HG03460 (cell line): Measurements from ENCODE around the gene ARHGDIA.

Experiments
- ATAC-seq: cut with Tn5 transposase; IDR thresholded peaks from one replicate; pipeline ENCODE4 v1.9.1; 2021; ENCODE audit not compliant: unreplicated experiment

The ARHGDIA gene

GRCh38 chr17:81870981-81871386 lies at the start of gene ARHGDIA:
ARHGDIA (minus strand) TSS chr17:81871337; CDS start chr17:81869930, 1,407 bp downstream.
- peak; percentile 44 for ATAC-seq

GRCh38 chr17:81918832-81919545 lies 47.9 kb upstream of the ARHGDIA start:
- ATAC-seq: no peak

GRCh38 chr17:81918333-81918669 lies 47.2 kb upstream of the ARHGDIA start:
- ATAC-seq: peak; percentile 14

- peak; percentile 59 for ATAC-seq
Measured at GRCh38 chr17:81917565-81918332, 46.6 kb upstream of the ARHGDIA start, which contains the start of gene SIRT7. SIRT7 (minus strand) TSS chr17:81918176; CDS start chr17:81918131, 45 bp downstream.

GRCh38 chr17:81916234-81917001 lies 45.3 kb upstream of the ARHGDIA start:
- no peak for ATAC-seq

GRCh38 chr17:81915331-81915730 lies 44.2 kb upstream of the ARHGDIA start:
- no peak for ATAC-seq

- ATAC-seq: no peak
Measured at GRCh38 chr17:81914103-81914850, 43.1 kb upstream of the ARHGDIA start.

GRCh38 chr17:81913394-81914102 lies 42.4 kb upstream of the ARHGDIA start:
- no peak for ATAC-seq

GRCh38 chr17:81912441-81913309 lies 41.5 kb upstream of the ARHGDIA start:
- ATAC-seq: no peak

- ATAC-seq: no peak
Measured at GRCh38 chr17:81911969-81912368, 40.8 kb upstream of the ARHGDIA start.

GRCh38 chr17:81911277-81911961 lies 40.3 kb upstream of the ARHGDIA start, which contains the start of gene PCYT2:
PCYT2 (minus strand) TSS chr17:81911399; CDS start chr17:81911355, 44 bp downstream.
- peak; percentile 53 for ATAC-seq

- peak; percentile 21 for ATAC-seq
Measured at GRCh38 chr17:81910840-81911276, 39.7 kb upstream of the ARHGDIA start.

- ATAC-seq: no peak
Measured at GRCh38 chr17:81909966-81910839, 39.1 kb upstream of the ARHGDIA start.

GRCh38 chr17:81909231-81909630 lies 38.1 kb upstream of the ARHGDIA start:
- ATAC-seq: no peak

- ATAC-seq: no peak
Measured at GRCh38 chr17:81908793-81909192, 37.7 kb upstream of the ARHGDIA start.

GRCh38 chr17:81907219-81908145 lies 36.3 kb upstream of the ARHGDIA start:
- ATAC-seq: no peak
